IPS DF 4.7 (cell line): ENCODE measurements around the gene GPRIN1.
A peak's percentile ranks its signal among the peaks of the same experiment; 100 is the strongest.

Experiments used
- DNase-seq: peaks from one replicate; pipeline ENCODE4 v3.0.0-alpha.2; 2013; ENCODE audit warnings: low spot score; ENCODE audit errors: extremely low read depth

The GPRIN1 gene

DNA sequence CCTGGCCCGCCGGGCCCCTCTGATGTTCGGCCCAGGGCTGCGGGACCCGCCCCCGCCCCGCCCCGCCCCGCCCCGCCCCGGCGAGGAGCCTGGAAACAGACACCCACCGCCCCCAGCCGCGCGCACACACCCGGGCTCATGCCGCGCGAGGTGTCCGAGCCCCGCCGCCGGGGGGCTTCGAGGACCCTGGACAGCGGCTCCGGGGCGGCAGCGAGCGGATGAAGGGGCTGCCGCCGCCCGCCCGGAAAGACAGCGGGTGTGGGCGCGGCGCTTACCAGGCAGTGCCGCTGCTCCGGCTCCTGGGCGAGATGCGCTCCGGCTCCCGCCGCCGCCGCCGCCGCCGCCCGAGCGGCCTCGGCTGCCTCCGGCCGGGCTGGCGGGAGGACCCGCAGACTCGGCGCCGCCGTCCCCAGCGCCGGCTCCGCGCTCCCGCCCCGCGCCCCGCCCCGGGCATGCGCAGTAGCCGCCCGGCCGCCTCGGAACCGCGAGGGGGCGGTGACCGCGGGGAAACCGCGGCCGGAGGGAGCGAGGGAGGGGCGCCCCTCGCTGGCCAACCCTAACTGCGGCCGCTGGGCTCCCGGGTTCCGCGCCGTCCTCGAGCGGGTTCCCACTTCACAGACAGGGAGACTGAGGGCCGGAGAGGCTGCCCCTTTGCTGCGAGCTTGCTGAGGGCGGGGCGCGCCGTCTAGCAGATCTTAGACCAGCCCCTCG is at the start of gene GPRIN1:
GPRIN1 (minus strand) TSS at position 433 of the 711 bp plus-strand sequence. CDS start 10,322 bp downstream, outside the sequence.
- DNase-seq, result no peak

DNA sequence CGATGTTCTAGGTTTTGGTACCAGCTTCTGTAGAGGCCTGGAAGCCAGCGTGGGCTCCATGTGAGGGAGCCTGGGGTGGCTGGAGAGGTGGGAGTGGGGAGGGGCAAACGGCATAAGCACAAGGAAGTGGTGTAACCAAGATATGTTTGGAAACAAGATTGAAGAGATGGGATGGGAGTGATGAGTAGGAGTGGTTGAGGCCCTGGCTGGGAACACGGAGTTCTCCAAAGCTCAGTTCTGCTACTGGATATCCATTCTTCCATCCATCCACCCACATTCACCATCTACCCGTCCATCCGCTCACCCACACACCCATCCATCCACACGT is 49.5 kb upstream of the GPRIN1 start:
- no peak for DNase-seq

DNA sequence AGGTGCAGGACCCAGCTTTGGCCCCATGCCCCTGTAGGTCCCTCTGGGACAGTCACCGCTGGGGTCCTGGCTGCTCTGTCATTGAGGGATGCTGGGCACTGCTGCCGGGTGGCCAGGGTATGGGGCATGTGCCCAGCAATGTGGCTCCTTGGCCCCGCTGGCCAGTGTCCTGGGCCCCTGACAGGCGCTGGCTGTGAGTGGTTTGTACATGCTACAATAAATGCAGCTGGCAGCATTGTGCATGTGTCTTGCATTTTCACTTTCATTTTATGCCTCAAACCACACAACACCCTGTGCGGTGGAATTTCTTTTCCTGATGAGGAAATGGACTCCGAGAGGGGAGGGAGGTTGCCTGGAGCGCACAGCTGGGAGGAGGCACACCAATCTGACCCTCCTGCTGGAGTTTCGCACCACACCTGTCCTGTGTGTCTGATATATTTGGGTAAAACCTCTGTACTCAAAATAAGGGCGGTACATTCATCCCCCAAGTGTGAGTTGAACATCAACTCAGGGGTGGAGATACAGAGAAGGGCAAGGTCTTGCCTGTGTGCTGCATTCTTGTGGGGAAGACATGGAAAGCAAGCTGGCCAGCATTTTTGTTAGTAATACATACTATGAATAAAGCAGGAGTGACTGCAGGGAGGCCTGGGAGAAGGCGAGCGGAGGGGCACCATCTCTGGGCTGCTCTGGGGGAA is 49.0 kb upstream of the GPRIN1 start:
- no peak for DNase-seq

DNA sequence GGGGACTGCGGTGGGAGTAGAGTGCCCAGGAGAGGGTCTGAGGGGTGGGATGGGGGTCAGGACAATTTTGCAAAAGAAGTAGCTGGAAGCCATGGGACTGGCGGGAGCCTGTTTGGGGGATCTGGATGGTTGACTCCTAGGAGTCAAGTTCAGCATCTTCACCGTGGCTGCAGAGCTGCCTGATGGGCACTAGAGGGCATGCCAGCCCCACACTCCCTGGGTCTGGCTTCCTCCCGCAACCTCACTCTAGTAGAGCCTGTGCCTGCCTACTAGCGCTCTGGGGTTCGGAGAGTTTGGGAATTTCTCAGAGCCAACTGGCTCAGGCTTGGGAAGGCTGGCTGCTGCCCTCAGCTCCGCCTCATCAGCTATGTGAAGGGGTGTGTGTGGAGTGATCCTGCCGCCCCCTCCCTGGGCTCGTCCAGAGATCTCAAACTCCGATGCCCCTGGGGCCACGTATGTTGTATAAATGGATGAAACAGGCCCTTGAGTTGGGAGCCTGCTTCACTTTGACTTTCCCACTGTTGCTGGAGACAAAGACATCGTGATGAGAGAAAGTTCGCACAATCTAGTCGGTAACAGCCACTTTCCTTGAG is 48.1 kb upstream of the GPRIN1 start:
- peak; percentile 56 for DNase-seq

DNA sequence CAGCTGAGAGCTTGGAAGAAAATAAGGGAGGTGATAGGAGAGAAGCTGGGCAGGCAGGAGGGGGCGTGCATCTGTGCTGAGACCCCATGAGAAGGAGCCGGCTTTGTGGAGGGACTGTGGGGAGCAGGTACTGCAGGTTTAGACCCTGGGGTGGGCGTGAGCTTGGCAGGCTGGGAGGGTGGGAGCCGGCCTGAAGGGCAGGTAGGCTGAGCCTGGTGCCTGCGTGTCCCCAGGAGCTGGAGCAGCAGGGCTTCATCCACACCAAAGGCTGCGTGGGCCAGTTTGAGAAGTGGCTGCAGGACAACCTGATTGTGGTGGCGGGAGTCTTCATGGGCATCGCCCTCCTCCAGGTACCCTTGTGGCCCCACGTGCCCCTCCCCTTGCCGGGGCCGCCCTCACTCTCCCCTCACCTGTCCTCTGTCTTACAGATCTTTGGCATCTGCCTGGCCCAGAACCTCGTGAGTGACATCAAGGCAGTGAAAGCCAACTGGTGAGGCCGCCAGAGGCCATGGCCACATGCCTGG is 46.6 kb upstream of the GPRIN1 start:
- DNase-seq, result no peak

DNA sequence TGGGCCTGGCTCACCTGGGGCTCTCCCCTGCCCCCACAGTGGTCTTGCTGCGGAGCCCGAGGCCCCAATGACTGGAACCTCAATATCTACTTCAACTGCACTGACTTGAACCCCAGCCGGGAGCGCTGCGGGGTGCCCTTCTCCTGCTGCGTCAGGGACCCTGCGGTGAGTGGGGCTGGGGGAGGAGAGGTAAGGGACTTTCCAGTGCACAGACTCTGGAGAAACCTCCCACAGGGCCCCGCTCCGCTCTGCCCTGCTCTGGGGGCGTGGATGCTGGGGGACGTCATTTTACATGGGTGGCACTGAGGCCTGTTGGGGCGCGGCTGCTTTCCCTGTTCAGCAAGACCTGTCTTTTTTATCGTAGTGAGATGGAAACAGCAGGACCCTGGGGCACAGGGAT is 44.9 kb upstream of the GPRIN1 start:
- DNase-seq, result no peak

DNA sequence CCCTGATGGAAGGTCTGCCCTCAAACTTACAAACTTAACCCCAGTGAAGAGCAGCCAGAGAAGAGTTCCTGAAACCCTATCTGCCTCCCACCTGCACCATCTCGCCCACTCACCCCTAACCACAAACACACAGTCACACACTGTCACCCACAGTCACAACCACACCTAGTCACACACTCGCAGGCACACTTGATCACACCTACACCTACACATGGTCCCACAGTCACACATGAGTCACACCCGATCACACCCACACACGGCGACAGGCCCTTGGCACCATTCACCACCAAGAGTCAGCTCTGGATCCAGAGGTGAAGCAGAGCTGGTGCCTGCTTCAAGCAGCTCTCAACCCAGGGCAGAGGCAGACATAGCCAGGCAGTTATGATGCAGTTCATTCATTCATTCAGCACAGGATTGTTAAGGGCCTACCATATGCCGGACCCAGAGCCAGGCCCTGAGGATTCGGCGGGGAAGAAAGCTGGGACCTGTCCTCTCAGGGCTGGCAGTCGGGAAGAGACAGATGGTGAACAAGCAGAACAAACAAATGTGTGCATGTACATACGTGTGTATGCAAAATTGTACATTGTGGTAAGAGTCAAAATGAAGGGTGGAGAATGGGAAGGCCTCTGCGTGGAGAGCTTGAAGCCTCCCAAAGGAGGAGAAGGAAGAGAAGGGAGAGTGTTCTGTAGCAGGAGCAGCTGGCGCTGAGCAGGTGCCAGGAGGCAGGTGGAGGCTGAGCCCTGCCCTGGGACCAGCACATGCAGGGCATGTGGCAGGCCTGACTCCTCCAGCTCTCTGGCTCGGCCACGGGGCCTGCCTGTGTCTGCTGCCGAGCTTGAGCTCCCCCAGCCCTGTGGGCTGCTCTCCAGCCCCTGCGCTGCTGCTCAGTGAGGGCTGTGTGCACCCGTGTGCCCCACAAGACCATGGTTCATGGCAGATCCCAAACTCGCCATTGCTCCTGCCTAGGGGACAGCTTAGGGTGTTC is 43.7 kb upstream of the GPRIN1 start:
- no peak for DNase-seq

DNA sequence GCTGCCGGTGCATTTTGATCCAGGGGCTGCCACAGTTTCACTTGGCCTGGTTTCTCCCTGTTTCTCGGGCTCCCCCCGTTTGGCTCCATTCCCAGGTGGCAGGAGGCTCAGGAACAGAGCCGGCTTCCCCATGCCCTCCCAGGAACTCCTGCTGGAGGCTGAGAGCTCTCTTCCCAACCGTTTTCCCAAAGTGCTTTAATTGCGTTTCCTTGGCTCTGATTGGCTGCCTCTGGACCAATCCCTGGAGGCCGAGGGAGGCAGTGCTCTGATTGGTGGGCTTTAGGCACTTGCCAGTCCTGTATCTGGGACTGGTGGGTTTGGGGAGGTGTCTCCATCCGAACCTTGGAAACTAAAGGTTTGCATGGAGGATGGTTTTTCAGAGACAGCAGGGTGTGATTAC is 42.2 kb upstream of the GPRIN1 start:
- no peak for DNase-seq

DNA sequence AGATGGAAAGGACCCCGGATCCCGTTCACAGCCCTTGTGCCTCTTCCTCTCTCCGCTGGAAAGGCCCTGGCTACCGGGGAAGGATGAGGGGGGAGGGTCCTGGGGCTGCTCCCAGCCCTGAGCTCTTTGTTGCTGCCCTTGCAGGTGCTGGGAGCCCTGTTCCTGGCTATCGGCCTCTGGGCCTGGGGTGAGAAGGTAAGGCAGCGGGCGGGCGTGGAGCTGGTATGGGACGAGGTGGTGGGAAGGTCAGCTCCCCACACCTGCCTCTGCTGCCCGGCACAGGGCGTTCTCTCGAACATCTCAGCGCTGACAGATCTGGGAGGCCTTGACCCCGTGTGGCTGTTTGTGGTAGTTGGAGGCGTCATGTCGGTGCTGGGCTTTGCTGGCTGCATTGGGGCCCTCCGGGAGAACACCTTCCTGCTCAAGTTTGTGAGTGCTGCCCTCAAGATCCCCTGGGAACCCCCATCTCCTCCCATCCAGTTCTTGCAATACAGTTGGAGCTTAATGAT is 41.6 kb upstream of the GPRIN1 start:
- DNase-seq, result no peak

DNA sequence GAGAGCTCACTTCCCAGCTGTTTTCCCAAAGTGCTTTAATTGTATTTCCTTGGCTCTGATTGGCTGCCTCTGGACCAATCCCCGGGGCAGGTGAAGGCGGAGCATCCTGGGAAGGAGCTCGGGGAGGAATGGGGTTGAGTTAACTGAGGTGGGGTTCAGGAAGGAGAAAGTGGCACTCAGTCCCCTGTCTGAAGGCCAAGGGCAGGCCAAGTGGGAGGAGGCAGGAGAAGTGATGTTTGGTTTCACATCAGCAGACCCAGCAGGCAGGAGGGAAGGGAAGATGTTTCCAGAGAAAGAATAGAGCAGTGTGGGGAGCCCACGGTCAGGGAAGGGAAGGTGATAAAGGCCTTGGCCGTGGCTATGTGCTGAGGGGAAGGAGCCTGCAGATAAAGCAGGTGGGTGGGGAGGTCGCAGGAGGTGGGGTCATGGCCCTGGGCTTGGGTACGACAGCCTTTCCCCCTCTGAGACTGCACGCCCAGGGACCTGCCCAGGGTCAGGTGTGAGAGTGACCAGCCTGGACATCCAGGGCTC is 40.5 kb upstream of the GPRIN1 start:
- no peak for DNase-seq

DNA sequence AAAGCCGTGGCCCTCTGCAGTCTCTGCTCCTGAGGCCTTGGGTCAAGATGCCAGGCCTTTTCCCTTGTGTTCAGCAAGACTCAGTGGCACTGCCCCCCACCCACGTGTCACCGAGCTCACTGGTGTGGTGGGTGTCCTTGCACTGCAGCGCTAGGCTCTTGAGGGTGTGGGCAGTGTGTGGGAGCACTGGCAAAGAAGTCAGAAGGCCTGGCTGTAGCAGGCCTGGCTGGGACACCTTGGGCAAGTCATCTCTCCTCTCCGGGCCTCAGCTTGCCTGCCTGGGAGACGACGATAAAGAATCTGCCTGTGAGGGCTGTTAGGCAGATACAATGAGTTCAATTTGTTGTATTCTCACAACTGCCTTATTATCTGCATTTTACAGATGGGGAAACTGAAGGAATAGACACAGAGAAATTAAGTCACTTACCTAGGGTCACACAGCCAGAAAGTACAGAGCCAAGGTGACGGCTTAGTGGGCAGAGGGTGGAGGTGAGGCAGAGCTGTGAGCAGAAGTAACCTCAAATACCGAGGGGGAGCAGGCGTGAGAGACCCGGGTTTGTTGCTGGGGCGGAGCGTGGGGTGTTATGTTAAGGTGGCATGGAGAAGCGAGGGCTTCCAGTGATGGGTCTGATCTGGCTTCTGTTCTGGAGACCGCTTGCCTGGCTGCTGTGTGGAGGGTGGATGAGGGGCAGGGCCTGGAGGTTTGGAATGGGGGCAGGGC is 38.7 kb upstream of the GPRIN1 start:
- DNase-seq, result no peak

DNA sequence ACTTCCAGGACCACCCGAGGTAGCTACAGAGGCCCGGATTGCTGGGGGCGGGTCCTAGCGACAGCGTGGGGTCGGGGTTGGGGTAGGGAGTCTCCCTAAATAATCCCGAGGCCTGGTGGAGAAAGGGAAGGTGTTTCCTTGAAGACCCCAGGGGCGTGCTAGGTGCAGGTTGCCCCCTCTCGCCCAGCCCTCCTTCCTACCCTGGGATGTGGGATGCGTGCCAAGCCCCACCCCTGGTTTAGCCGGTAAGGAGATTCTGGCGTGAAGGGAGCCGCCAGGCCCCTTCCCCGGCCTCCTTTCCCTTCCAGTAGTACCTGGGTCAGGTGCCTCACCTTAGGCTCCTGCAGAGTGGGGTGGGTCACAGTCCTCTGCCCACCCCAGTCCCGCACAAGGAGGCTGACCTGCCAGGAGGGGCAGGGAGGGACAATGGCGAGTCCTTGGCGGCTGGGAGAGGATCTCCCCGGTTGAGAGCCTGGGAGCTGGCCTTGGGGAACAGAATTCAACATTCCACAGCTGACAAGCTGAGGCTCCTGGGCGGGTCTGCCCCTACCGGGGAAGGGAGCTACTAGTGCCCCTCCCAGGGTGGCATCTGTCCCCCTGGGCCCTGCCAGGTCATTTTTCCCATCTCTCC is 38.0 kb upstream of the GPRIN1 start:
- DNase-seq, result no peak

DNA sequence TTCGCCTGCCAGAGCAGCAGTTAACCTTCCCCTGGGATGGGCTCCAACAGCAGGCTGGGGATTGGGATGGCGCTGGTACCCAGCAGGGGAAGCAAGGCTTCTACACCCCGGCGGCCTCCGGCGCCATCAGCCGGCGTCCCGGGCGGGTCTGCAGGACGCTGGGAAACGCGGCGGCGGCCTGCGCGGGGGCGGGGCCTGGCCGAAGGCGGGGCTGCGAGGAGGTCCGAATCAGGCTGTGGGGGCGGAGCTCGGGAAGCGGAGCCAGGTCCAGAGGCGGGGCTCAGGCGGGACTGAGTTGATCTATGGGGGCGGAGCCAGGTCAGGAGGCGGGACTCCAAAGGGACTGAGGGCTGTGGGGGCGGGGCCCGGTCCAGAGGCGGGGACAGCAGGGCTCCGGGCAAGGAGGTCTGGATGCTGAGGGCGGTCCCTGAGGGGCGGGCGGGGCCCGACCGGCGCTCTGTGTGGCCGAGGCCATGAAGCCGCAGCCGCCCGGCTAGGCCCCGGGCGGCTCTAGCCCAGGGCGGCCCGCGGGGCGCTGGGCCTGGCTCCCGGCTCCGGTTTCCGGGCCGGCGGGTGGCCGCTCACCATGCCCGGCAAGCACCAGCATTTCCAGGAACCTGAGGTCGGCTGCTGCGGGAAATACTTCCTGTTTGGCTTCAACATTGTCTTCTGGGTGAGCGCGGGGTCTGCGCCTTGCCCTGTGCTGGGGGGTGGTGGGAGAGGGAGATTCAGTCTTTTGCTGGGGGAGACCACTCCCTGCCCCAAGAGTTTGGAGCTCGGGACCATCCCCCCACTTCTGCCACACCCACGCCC is 37.3 kb upstream of the GPRIN1 start, which contains the start of gene TSPAN17:
TSPAN17 (plus strand) TSS at position 455 of the 813 bp plus-strand sequence; CDS start at position 587, 132 bp downstream.
- peak; percentile 88 for DNase-seq

DNA sequence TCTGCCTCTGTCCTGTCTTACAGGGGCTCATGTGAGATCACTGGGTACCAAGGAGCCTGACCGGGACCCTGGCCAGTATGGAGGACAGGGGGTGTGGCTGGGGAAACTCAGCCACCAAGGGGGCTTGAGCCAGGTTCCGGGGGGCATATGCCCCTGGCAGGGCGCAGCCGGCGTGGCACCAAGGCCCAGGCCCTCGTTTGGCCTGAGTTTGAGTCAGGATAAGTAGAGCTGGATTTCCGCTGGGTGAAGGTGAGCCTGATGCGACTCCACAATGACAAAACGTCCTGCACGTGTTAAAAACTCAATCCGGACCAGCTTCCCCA is 36.7 kb upstream of the GPRIN1 start:
- DNase-seq, result no peak

DNA sequence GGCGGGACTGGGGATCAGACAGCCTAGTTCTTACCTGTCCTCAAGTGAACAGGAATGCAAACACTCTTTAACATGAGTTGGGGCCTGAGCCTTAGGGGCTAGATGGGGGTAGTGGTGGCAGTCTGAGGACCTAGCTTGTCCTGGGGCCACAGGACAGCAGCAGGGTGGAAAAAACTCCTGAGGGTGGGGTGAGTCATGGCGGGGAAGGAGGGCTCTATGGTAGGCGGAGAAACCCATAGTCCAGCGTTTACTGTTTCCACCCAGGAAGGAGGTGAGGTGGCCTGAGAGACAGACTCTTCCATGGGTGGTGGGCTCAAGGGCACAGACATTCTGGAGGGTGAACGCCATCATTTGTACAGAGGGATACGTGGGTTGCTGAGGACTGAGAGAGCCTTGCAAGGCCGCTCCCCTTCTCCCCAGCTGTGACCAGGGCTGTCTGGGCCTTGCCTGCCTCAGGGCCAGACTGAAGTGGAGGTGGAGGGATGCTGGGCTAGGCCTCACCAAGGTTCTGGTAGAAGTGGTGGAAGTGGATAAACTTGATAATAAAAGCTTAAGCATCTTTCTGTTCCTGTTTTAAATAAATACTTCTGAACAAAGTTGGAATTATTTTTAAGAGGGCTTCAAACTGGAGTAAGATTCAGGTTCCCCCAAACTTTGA is 36.2 kb upstream of the GPRIN1 start:
- no peak for DNase-seq

DNA sequence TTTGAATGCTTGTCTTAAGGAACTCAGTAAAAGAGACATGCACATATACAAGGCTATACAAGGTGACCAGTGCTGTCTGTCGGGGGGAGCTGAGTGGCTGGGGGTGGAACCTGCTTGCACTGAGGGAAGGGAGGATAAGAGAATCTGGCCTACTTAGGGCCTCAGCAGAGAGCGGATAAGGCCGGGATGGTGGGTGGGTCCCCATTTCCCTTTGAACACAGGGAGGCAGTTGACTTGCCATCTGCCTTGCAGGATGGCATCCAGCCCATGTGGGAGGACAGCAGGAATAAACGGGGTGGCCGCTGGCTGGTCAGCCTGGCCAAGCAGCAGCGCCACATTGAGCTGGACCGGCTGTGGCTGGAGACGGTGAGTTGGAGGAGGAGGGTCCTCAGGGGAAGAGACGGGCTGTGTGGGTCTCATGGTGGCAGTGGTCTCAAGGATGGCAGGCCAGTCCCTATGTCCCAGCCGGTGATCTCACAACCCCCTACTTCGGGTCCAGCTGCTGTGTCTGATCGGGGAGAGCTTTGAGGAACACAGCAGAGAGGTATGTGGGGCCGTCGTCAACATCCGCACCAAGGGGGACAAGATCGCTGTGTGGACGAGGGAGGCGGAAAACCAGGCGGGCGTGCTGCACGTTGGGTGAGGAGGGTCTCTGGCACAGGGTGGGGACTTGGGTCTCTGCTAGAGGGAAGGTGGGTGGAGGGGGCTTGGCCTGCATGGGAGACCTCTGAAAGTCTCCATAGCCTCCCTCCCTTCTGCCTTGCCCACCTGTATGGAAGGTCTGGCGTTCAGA is 35.1 kb upstream of the GPRIN1 start:
- no peak for DNase-seq

DNA sequence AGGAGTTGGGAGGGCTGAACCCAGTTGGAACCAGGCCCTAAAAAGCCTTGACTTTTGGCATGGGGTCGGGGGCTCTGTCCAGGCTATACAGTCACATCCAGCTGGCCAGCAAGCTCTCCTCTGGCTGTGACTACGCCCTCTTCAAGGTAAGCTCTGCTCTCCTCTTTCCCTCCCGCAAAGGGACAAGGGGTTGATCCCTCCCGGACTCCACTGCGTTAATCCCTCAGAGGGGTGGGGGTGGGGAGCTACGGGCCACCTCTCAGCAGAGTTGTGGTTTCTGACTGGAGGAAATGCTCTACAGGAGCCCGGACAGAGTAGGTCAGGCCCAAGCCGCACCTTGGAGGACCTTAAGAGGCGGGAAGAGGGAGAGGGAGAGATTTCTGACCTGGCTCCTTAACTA is 34.3 kb upstream of the GPRIN1 start:
- no peak for DNase-seq
